Keratinocyte (primary cell): ENCODE data around the gene MDGA2. TPM values are rescaled to one million over a fixed set of nuclear protein-coding genes. Genes with fewer than 3 reads are reported as not detected.

ENCODE experiments used
- DNase-seq: peaks from one replicate; pipeline ENCODE4 v3.0.0-alpha.2; 2011; ENCODE audit warnings: low read depth, missing footprints, low spot score
- FAIRE-seq: peaks from 2 replicates; lab custom pipeline; 2011; peaks lifted over from hg19 to GRCh38; lab: Jason Lieb, UNC
- H2AFZ ChIP-seq: 2 replicates; pipeline ENCODE4 v1.6.0; 2012; ENCODE audit warnings: low read length, control low read depth, inconsistent platforms; ENCODE audit not compliant: control insufficient read depth
- H3K27ac ChIP-seq: 2 replicates; pipeline ENCODE4 v1.5.1; 2011; ENCODE audit warnings: low read length; ENCODE audit not compliant: control insufficient read depth, insufficient read depth
- H3K27me3 ChIP-seq: 3 replicates; pipeline ENCODE4 v1.6.0; 2011; ENCODE audit warnings: low read length; ENCODE audit not compliant: control insufficient read depth, insufficient read depth; ENCODE audit errors: extremely low read depth
- H3K36me3 ChIP-seq, 2 experiments: 2 replicates in 1 of 2; 3 replicates in 1 of 2; pipeline ENCODE4 v1.5.1; 2011; ENCODE audit warnings: low read length in 2 of 2, mild to moderate bottlenecking in 1 of 2; ENCODE audit not compliant: control insufficient read depth in 2 of 2, insufficient read depth in 2 of 2; ENCODE audit errors: extremely low read depth in 1 of 2
- H3K4me1 ChIP-seq: 3 replicates; pipeline ENCODE4 v1.5.1; 2011; ENCODE audit warnings: low read length; ENCODE audit not compliant: control insufficient read depth, insufficient read depth; ENCODE audit errors: extremely low read depth
- H3K4me2 ChIP-seq: 3 replicates; pipeline ENCODE4 v1.6.0; 2011; ENCODE audit warnings: low read depth, low read length; ENCODE audit not compliant: control insufficient read depth, insufficient read depth; ENCODE audit errors: extremely low read depth
- H3K4me3 ChIP-seq, 3 experiments: fragments of 200-600 bp in 1 of 3; sonication (generic) in 1 of 3; 2 replicates in 2 of 3; 3 replicates in 1 of 3; pipeline ENCODE4 v1.5.1; 2011 to 2016; ENCODE audit warnings: low read length in 3 of 3, mild to moderate bottlenecking in 3 of 3, control low read depth in 2 of 3, inconsistent platforms in 1 of 3, low read depth in 1 of 3, mixed read lengths in 1 of 3, mixed run types in 1 of 3, moderate library complexity in 1 of 3; ENCODE audit not compliant: control insufficient read depth in 2 of 3, insufficient read depth in 2 of 3; ENCODE audit errors: extremely low read depth in 1 of 3
- H3K79me2 ChIP-seq: 2 replicates; pipeline ENCODE4 v1.6.0; 2012; ENCODE audit warnings: low read length; ENCODE audit not compliant: control insufficient read depth, insufficient read depth
- H3K9ac ChIP-seq: 3 replicates; pipeline ENCODE4 v1.6.0; 2011; ENCODE audit warnings: low read length; ENCODE audit not compliant: control insufficient read depth, insufficient read depth; ENCODE audit errors: extremely low read depth
- H3K9me1 ChIP-seq: 3 replicates; pipeline ENCODE4 v1.6.0; 2011; ENCODE audit warnings: low read length; ENCODE audit not compliant: control insufficient read depth, insufficient read depth; ENCODE audit errors: extremely low read depth
- H3K9me3 ChIP-seq: 2 replicates; pipeline ENCODE4 v1.5.1; 2012; ENCODE audit warnings: low read depth, low read length; ENCODE audit not compliant: control insufficient read depth
- H4K20me1 ChIP-seq: 3 replicates; pipeline ENCODE4 v1.6.0; 2011; ENCODE audit warnings: low read length; ENCODE audit not compliant: control insufficient read depth, insufficient read depth; ENCODE audit errors: extremely low read depth
- CTCF ChIP-seq, 3 experiments: IDR thresholded peaks in 1 of 3; conservative IDR thresholded peaks in 1 of 3; optimal IDR thresholded peaks in 1 of 3; 2 replicates in 2 of 3; 3 replicates in 1 of 3; pipeline versions ENCODE3 to v1.5.1; 2011; ENCODE audit warnings: low read length in 3 of 3, mild to moderate bottlenecking in 3 of 3, moderate library complexity in 2 of 3, control low read depth in 1 of 3, inconsistent platforms in 1 of 3; ENCODE audit not compliant: insufficient read depth in 2 of 3; ENCODE audit errors: extremely low read depth in 1 of 3
- EZH2 ChIP-seq: IDR thresholded peaks from one replicate; pipeline ENCODE4 v1.6.1; 2012; ENCODE audit warnings: inconsistent platforms, mild to moderate bottlenecking, low read length, moderate library complexity
- dilution Hi-C: fragments of 300-500 bp; cut with MboI; formaldehyde crosslinking; loops from one replicate; pipeline ENCODE4 v1.7.0; 2020; ENCODE audit warnings: low sequenced_read_pairs; ENCODE audit not compliant: extremely low pct_ligation_motif_present
- polyA plus RNA-seq, 5 experiments: library from polyadenylated mRNA; depleted of rRNA in 3 of 5; stranded (reverse) in 3 of 5; stranded (forward) in 1 of 5; unstranded in 1 of 5; fragments of >200 nt; gene quantifications; 1 replicate in 1 of 5; 2 replicates in 3 of 5; 3 replicates in 1 of 5; pipeline versions ENCODE4 v1.2.1 to v1.2.3, GENCODE V29; 2011 to 2012; ENCODE audit warnings: missing spikeins in 2 of 5, low read depth in 1 of 5, low replicate concordance in 1 of 5

The MDGA2 gene
- polyA plus RNA-seq, 1 donor (not counting 4 experiments of a cell fraction or from before 2014, with no cell fraction given), result not detected

DNA sequence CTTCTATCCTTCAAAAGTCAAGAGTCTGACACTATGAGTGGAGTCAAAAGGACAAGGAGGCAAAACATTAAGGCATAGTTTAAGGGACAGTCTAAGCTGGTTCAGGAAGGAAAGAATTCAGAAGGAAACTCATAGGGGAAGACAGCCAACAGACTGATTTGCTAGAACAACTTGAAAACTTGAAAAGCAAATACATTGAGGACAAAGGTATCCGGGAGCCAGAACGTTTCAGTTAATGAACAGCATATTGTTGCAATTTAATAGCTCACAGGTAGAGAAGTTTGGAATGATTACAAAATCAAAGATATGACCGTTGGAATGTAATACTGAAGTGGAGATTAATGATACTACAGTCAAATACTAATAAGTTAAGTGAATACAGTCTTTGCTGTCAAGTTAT is 711.0 kb downstream of the MDGA2 start:
- no peaks in the 10 kb centered on the region for H4K20me1 ChIP-seq
- H3K9me3 ChIP-seq, result no peaks in the 10 kb centered on the region
- no peak overlapping the region for H2AFZ ChIP-seq
- DNase-seq (no peak), FAIRE-seq (no peak)
- no peaks in the 10 kb centered on the region for H3K36me3 ChIP-seq
- no peaks in the 10 kb centered on the region for H3K27me3 ChIP-seq
- no peak overlapping the region for H3K4me3 ChIP-seq
- no peaks in the 10 kb centered on the region for H3K4me1 ChIP-seq
- no peak overlapping the region for H3K27ac ChIP-seq
- no peak overlapping the region for H3K9ac ChIP-seq
- no peak overlapping the region for H3K4me2 ChIP-seq
- H3K9me1 ChIP-seq, result no peaks in the 10 kb centered on the region
- no peak for TF ChIP-seq EZH2
- TF ChIP-seq CTCF (optimal IDR thresholded peaks at IDR 0.05 in 1 of 3, IDR thresholded peaks at IDR 0.05 in 1 of 3, conservative IDR thresholded peaks at IDR 0.05 in 1 of 3; ENCODE audit: extremely low read depth in 1 of 3, insufficient read depth in 2 of 3, low read length in 3 of 3), result no peak
- H3K79me2 ChIP-seq, result no peaks in the 10 kb centered on the region
- dilution Hi-C loops, result no loop called here

DNA sequence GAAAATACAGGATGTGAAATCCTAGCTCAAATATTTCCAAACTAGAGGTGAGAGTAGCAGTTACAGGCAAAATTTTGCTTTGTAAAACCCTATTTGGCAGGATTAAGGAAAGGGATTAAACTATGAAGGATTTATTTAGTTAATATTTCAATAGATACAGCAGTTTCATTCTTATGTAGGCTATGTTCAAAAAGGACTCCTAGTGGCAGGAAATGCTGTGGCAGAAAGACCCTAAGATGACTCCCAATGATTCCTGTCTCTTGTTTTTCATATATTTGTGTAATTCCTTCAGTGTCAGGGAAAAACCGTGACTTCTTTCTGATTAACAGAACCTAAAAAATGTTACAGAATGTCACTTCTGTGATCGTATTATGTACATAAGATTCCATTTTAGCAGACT is 724.3 kb downstream of the MDGA2 start:
- no peaks in the 10 kb centered on the region for H3K9me3 ChIP-seq
- H3K79me2 ChIP-seq, result no peaks in the 10 kb centered on the region
- no peak overlapping the region for H3K4me2 ChIP-seq
- no peaks in the 10 kb centered on the region for H4K20me1 ChIP-seq
- no peaks in the 10 kb centered on the region for H3K27me3 ChIP-seq
- H3K27ac ChIP-seq, result no peak overlapping the region
- no peaks in the 10 kb centered on the region for H3K9me1 ChIP-seq
- FAIRE-seq (no peak), DNase-seq (no peak)
- TF ChIP-seq CTCF (optimal IDR thresholded peaks at IDR 0.05 in 1 of 3, IDR thresholded peaks at IDR 0.05 in 1 of 3, conservative IDR thresholded peaks at IDR 0.05 in 1 of 3; ENCODE audit: extremely low read depth in 1 of 3, insufficient read depth in 2 of 3, low read length in 3 of 3) (no peak), EZH2 (no peak)
- dilution Hi-C loops, result no loop called here
- H3K36me3 ChIP-seq, result no peaks in the 10 kb centered on the region
- H3K4me1 ChIP-seq, result no peaks in the 10 kb centered on the region
- H2AFZ ChIP-seq, result no peak overlapping the region
- no peak overlapping the region for H3K4me3 ChIP-seq
- no peak overlapping the region for H3K9ac ChIP-seq
